NCI-H226 (cell line): ENCODE results near the gene TGOLN2.
A peak's percentile ranks its signal among the peaks of the same experiment; 100 is the strongest.
"Not testable (repeated sequence)": the region's sequence is repeated elsewhere in the genome, so short reads cannot be mapped to it uniquely, and the experiment has no call there.

ENCODE experiments used
- DNase-seq: peaks from one replicate; pipeline ENCODE4 v3.0.0-alpha.2; 2015

The TGOLN2 gene

DNA sequence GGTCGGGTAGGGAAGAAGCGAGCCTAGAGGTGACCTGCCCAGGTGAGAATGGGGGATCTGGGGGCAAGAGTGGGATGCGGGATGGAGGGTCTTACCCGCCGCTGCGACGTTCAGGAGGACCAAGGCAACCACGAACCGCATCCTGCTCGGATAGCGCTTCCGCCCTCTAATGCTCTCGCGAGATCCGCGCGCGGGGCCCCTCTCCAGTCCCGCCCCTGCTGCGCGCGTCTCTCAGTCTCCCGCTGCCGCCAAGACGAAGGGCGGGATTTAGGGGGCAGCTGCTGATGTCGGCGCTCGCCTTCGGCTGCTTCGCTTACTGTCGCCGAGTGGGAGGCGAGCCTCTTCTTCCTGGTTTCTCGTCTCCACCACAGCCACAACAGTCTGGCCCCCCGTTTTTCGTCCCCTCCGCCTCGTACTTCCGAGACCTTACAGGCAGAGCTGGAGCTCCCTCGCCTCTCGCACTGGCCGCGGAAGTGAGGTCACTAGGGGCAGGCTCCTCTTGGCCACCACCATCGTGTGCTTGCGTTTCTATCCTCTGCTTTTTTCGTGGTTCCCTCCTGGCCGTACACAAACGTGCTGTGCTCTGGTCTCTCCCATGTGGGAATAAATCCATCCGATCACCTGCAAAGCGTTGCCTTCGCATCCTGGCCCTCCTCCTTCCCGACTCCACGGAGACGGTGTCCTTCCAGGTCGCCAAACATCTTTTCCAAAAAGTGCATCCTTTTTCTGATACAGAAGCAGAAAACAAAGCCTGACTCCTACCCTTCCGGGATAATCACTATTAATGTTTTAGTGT is at the start of gene TGOLN2:
Gene TGOLN2 (minus strand): TSS at position 168 of the 796 bp plus-strand sequence. CDS start 27 bp downstream, at position 141.
- peak; percentile 87 for DNase-seq

DNA sequence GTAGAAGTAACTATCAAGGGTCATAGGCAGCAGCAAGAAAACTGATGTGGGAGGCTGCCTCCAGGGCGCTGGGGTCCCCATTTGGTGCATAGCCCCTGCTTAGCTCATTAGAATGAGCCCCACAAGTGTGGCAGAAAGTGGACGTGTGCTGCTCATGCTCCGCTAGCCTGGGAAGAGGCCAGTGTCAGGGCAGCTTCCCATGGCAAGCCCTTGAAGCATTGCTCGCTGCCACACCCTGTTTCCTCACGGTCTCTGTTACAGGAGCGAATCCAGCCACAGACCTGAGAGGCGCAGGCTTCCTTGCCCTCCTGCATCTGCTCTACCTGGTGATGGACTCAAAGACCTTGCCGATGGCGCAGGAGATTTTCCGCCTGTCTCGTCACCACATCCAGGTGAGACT is 49.3 kb upstream of the TGOLN2 start:
- DNase-seq, result no peak

DNA sequence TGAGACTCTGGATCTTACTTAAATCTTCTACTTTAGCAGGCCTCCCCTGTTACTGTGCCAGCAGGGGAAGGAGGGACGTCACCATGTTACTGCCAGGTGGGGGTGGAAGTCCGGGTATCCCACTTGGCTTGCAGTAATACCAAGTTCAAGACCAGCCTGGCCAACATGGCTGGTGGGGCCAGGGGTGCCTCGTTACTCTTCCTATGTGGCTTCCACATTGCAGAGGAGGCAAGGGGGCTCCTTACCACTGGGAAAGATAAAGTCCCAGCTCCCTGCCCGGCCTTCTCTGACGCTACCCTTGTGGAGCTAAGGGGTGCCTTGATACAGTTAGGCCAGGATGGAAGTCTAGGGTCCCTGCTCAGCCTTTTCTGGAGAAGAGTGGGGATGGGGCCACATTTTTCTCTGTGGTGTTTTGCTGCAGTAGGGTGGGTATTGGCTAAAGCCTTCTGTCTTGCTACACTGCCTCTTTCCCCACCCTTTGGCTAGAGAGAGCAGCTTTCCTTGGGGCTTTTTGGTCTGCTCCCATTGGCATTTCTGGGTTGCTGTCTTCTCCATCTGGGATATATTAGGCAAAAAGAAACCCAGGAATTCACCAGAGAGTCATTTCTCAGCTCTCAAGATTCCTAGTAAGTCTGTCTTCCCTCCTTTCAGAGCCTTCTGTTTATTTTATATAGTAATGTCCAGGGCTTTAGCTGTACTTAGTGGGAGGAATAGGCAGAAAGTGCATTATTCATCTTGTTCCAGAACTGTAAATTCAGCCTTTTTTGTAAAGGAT is 48.7 kb upstream of the TGOLN2 start:
- no peak for DNase-seq

DNA sequence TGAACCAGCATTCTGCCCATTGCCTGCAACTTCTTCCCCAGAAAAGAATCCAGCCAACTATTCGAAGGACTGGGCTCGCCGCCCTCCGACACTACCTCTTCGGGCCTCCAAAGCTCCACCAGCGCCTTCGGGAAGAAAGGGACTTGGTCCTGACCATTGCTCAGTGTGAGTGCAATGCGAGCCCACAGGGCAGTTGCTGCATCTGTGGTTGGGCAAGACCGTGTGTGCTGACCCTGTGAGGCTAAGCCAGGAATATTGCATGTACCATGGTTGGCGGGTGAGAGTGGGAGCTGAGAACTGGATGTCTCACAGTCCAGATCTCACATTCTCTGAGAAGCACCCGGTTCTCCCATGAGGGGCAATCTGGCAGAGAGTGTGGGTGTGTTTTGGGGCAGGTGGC is 43.3 kb upstream of the TGOLN2 start:
- no peak for DNase-seq

DNA sequence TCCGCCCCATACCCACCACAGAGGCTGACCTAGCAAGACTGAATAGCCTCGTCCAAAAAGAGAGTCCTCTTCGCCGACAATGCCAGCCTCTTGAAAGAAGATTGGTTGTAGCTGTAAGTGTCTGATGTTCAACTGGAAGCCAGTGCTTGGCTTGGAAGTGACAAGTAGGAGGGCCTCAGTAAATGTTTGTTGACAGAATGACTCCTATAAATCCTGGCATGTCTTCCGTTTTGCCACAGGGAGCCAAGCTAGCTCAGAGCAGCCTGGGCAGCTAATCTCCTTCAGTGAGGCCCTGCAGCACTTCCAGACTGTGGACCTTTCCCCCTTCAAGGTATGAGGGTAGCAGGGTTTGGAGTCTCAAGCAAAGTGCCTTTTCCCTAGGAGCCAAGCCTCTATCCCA is 41.7 kb upstream of the TGOLN2 start:
- DNase-seq, result no peak

DNA sequence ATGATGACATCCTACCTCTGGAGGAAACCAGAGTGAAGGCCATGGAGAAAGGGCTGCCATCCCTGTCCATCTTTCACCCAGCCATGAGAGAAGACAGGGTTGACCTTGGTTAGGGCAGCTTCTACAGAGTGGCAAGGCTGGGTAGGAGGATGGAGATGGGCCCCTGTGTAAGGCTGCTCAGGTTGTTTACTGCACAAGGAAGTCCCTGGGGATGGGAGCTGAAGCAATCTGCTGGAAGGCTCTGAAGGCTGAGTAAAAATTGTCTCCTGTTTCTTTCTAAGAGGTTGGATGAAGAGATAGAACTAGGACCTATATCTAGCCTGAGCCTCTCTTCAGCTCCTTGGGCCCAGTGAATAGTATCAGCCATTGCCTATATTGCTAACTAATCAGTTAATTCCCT is 41.1 kb upstream of the TGOLN2 start:
- DNase-seq, result no peak

DNA sequence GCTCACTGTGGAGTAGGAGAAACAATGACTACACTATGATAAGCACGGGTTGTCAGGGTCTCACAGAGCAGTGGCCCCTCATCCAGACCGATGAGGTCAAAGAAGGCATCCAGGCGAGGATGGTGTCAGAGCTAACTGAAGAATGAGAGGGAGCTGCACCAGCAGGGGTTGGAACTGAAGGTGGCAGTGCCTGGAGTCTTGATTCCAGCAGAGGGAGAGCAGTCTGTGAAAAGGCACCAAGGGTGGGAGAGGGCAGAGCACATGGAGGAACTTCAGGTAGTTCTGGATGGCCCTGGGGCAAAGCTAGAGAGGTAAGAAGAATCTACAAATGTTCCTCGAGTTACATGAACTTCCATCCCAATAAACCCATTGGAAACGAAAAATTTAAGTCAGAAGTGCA is 39.4 kb upstream of the TGOLN2 start:
- no peak for DNase-seq

DNA sequence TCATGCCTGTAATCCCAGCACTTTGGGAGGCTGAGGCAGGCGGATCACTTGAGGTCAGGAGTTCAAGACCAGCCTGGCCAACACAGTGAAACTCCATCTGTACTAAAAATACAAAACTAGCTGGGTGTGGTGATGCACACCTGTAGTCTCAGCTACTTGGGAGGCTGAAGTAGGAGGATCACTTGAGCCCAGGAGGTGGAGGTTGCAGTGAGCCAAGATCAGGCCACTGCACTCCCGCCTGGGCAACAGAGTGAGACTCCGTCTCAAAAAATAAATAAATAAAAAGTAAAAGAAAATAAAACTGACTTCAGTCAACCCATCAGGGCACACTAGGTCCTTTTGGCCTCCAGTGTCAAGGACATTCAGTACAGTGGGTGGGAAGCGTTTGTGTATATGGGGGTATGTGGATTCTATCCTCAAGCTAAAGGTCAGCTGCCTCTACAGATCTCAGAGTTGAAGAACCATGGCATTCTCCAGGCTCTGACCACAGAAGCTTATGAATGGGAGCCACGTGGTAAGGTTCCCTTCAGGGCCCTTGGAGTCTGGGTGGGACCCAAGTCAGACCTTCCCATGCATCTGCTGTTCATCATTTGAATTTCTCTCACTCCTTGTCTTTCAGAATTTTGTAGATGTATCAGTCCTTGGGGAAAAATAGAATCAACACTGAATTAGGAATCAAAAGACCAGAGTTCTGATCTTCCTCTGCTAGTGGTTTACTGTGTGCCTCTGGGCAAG is 35.0 kb upstream of the TGOLN2 start:
- DNase-seq, result not testable (repeated sequence)

DNA sequence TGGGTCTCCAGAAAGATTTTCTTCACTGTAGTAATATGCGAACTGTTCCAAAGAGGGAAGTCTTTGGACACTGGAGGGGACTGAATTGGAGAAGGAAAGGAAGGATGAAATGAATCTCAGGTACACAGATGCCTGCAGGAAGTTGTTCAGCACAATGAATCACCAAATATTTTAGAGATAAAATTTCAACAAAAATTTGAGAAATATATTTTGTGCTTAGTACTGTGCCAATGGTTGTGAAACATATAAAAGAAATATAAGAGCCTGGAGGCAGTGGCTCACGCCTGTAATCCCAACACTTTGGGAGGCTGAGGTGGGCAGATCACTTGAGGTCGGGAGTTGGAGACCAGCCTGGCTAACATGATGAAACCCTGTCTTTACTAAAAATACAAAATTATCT is 29.9 kb upstream of the TGOLN2 start:
- DNase-seq, result peak; percentile 45

DNA sequence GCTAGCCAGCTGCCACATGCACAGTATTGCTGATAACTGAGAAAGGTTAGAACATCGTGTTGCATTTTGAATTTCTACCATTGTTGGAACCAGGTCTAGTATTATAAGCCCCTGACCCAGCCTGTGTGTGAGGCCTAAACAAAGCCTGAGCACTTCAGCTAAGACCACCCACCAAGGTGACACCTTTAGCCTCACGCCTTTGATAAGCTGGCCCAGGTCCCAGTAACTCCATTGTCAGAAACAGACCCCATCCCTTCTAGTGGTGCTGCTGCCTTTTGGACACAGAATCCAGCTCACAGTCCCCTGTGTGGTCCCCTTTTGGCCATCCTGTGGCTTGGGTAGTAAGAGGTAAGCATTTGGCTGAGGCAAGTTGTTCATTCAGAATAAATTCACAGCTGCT is 28.4 kb upstream of the TGOLN2 start:
- DNase-seq, result no peak

DNA sequence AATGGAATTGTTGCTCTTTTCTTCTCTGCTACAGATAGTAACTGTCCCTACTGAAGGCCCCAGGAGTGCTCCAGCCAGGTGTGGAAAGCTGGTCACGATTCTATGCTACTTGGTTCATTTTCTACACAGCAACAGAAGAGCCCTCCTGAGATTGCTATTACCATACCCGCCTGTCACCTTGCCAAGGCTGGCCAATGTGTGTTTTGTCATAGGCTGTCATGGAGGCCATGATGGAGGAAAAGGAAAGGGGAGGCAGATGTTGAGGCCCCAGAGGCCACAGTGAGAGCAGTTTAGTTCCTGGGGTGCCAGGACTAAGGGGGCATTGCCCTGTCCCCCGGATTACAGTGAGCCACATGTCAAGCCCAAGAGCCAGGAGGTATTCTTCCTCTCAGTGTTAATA is 27.7 kb upstream of the TGOLN2 start:
- no peak for DNase-seq

DNA sequence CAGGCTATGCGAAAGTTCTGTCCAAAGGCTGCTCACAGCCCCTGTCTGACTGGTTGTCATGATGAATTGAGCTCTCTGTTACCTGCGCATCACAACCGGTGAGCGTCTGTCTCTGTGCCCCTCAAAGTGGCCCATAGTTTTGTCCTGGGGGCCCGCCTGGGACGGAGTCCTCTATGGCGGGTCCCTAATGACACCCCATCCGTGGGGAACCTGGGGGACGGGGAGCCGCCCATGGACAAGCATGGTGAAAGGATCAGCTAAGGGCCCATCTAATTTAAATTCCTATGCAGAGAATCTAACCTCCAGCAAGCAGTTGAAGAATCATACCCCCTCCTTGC is 27.3 kb upstream of the TGOLN2 start:
- no peak for DNase-seq

DNA sequence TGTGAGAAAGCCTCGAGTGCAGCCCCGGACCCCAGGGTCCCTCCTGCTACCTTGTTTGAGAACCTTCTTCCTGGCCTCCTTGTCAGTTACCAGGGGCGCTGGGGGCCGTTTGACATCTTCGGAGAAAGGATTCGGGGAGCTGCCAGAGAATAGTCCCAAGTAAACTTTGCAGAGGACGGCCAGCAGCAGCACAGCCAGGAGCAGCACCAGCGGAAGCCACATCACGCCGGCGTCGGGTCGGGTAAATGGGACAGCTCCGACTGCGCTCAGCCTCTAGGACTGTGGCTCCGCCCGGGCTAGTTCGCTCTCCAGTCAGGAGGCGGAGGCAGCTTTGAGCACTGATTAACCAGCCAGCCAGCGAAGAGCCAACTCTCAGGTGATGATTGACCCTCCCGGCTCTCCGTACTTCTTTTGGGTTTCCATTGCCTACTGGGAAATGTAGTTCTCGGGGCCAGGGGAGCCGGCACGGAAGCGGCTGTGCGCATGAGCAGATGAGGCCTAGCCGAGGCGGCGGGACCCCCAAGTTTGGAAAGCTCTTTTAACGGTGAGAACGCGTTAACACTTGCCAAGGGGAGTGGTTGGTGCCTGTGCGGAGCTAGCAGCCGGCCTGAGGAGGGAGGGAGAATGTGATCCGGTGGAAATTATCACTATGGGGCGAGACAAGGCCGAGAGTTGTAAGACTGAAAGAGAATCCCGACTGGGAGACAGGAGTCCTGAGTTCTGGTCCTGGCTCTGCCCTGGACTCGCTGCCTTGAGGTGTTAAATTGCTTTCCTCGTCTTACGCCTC is 26.7 kb upstream of the TGOLN2 start, which contains the start of the genes ELMOD3 and RETSAT:
Gene ELMOD3 (plus strand): TSS at position 484 of the 787 bp plus-strand sequence. CDS start 2,430 bp downstream, outside the sequence.
Gene RETSAT (minus strand): TSS at position 243 of the 787 bp plus-strand sequence. CDS start 21 bp downstream, at position 222.
- DNase-seq, result peak; percentile 99

DNA sequence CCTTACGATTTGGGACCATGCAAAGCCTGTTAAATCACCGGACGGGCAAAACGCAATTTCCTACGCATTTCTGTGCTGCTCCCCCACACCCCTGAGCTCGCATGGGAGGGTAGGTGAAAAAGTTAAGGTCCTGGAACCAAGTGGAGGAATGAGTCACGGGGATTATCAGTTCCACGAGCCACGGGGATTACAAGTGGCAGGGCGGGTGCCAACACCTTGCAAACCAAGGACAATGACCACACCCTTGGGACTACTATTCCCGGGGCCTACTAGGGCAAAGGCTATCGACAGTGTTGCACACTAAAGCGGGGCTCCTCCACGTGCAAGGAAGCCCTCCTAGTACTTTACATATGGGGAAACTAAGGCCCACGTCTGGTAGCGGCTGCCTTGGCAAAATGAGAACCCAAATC is 26.1 kb upstream of the TGOLN2 start:
- peak; percentile 51 for DNase-seq

DNA sequence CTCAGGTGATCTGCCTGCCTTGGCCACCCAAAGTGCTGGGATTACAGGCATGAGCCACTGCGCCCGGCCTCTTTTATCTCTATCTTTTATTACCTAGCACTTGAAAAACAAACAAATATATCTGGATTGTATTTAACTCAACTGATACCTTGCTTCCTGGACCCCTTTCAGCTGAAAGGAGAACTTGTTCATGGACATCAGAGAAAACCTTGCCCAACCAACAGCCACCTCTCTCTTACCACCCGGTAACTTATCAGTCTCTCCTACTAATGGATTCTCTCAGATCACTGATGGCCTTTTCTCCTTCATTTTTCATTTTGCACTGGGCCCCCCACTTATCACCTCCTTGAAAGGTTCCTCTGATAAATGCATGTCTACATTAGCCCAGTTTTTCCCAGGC is 19.8 kb upstream of the TGOLN2 start:
- DNase-seq, result no peak

DNA sequence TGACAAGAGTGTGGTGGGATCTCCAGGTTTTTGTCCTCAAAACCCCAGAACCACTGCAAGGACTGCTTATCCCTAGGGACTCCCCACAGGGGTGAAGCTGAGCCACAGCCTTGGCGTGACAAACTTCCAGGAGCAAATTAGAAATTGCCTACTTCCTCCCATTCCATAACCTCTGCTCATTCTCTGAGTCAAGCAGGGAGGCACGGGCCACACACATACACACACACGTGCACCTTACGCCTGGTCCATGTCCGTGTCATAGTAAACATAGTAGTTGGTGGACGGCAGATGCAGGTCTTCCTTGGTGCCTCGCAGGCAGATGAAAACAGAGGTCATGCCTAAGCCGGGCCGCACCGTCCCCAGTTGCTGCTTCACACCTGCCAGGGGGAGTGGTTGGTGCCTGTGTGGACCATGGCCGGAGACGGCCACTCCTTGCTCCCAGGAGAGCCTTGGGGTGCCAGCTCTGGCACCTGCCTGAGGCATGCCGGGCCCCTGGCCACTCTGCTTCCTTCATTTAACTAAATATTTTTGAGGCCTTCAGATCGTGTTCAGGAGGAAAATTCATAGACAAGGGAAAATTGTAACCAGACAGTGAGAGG is 16.7 kb upstream of the TGOLN2 start:
- DNase-seq, result no peak

DNA sequence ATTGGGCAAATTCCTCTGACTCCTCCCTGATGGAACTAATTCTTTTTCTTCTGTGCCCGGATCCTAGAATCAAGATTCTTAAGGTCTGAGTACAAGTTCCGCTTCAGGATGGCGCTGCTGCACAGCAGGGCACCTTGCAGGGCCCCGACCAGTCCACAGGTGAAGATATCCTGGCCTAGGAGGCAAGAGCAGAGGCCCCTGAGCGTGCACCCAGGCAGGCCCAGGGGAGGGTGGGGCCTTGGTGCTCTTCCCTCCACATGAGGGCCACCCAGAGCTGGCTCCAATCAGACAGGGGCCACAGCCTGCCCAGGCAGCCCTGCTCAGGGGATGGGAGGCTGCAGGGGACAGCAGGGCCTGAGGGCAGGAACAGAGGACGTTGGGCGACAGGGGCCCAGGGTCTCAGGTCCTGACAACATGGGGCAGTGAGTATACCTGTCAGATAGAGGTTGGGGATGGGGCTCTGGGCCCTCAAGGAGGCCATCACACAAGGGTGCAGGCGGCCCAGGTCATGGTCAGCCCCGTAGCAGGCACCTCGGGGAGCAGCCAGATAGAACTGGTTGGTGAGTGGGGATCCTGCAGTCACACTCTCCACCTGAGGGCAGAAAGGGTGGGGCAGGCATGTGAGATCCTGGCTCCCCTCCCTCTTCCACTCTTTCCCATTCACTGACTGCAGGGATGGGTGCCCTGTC is 15.6 kb upstream of the TGOLN2 start:
- DNase-seq, result not testable (repeated sequence)

DNA sequence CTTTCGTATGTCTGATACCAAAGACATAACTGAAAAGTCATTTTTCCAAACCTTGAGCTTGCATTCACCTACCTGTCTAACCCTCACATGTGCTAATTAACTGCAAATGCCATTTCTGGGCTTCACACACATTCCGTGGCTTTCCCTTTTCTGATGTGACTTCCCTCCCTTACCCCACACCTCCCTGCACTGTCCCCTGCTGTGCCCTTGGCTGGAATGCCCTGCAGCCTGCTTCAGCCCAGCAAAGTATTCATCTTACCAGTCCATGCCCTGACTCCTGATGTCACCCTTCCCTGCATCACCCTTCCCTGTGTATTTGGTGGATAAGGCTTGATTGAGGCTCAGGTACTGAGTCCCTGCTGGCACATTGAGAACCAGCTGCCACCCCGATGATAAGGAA is 14.4 kb upstream of the TGOLN2 start:
- DNase-seq, result no peak

DNA sequence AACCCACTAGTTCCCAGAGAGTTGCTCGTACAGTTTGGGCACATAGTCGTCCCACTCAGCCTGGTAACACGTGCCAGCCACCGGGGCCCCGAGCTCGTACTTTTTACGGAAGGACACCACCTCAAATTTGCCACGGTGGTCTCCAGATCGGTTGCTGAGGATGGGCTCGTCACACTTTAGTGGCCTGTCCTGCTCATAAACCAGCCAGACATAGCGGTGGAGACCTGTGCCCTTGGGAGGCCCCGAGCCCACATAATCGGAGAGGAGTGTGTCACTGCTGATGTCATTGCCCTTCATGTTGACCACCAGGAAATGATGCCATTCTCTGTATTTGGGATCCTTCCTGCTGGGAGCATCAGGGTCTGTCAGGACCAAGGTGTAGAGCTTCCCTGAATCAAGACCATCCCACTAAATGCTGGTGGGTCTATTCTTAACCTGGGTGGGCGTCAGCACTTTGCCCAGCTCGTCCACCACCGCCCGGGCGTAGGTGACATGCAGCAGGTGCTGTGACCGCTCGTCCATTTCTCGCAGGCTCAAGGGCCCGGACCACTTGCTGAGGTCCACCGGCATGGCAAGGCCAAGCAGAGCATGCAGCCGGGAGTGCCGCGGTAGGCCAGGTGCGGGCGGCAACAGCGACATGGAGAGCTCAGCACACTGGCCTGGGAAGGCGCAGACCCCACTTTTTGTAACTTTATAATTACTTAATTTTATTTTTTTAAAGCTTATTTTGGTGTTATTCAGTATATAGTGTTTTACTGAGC is 13.7 kb upstream of the TGOLN2 start:
- no peak for DNase-seq

DNA sequence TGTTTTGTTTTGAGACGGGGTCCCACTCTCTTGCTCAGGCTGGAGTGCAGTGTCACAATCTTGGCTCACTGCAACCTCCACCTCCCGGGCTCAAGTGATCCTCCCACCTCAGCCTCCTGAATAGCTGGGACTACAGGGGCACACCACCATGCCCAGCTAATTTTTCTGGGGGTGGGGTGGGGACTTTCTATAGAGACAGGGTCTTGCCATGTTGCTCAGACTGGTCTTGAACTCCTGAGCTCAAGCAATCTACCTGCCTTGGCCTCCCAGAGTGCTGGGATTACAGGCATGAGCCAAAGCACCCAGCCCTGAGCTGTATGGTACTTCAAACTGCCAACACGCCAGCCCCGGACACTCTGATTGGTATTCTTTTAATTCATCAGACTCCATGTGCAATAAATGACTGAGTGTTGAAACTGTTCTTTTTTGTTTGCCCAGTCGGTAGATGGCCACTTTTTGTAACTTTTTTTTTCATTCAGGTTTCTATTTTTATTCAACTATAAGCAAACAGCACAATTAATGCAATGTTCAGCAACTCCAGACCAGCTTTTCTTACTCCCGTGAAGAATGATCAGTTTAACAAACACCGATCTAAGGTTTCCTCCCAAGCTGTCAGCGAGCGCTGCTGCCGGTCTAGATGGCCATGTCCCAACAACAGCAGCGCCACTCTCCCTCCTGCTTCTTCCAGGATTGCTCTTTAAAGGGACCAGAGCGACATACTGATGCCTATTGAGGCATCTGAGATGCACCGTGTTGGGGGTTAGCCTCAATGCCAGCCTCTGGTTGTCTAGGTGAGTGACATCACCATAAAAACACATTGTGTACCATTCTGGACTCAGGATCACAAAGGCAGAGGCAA is 12.5 kb upstream of the TGOLN2 start:
- no peak for DNase-seq
